Measurements from ENCODE around the gene NTM. TPM values are rescaled to one million over a fixed set of nuclear protein-coding genes. Genes with fewer than 3 reads are reported as not detected.

The NTM gene
- total RNA-seq, 2 donors from 2014 or later = not detected

DNA sequence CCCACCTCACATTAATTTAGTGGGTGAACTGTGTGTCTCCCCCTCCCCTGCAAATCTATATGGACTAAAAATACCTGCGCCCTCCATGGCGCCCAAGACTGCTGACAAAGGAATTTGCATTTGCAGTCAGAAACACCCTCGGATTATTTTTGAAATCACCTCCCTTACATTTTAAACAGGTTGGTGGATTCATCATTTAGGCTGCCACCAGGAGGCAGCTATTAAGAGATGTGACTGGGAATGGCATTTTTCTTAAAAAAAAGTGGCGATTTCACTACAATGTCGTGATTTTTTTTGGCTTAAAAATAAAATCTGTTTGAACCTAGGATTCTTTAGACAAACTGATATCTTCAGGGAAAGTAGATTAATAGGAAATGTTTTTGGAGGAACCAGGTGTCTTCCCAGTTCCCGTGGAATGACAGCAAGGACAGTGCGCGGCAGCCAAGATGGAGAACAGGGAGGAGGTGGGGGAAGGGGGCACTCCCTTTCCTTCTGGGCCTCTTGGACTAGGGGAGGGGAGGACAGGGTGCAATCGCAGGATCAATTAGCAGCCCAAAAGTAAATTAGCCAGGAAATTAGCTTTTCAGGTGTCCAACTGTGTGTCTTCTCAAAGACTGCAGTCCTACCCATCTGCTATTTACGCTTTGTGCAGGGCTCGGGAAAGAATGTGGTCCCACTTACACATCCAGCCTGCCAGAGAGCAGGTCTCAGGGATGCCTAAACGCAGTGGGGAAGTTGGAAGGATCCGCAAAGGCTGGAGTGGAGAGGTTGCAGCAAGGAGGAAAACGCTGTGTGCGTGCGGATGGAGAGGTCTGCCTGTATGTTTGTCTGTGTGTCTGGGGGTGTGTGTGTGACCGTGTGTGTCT lies 496.4 kb downstream of the NTM start:
- Histone ChIP-seq H3K36me3 (no peaks in the 10 kb centered on the region), H3K4me1 (ENCODE audit: control insufficient read depth in 1 of 2, low read depth in 2 of 2) (no peaks in the 10 kb centered on the region), H3K4me3 (no peak overlapping the region), H3K27me3 (replicated peaks; ENCODE audit: insufficient read depth) (no peaks in the 10 kb centered on the region), H3K27ac (no peak overlapping the region), H3K9me3 (no peaks in the 10 kb centered on the region)
- DNase-seq (ENCODE audit: low spot score) (no peak), ATAC-seq (ENCODE audit: insufficient number of reproducible peaks, low FRiP score, low read depth) (no peak)
- TF ChIP-seq, protein P1, sequence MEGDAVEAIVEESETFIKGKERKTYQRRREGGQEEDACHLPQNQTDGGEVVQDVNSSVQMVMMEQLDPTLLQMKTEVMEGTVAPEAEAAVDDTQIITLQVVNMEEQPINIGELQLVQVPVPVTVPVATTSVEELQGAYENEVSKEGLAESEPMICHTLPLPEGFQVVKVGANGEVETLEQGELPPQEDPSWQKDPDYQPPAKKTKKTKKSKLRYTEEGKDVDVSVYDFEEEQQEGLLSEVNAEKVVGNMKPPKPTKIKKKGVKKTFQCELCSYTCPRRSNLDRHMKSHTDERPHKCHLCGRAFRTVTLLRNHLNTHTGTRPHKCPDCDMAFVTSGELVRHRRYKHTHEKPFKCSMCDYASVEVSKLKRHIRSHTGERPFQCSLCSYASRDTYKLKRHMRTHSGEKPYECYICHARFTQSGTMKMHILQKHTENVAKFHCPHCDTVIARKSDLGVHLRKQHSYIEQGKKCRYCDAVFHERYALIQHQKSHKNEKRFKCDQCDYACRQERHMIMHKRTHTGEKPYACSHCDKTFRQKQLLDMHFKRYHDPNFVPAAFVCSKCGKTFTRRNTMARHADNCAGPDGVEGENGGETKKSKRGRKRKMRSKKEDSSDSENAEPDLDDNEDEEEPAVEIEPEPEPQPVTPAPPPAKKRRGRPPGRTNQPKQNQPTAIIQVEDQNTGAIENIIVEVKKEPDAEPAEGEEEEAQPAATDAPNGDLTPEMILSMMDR (IDR thresholded peaks at IDR 0.05) = no peak

DNA sequence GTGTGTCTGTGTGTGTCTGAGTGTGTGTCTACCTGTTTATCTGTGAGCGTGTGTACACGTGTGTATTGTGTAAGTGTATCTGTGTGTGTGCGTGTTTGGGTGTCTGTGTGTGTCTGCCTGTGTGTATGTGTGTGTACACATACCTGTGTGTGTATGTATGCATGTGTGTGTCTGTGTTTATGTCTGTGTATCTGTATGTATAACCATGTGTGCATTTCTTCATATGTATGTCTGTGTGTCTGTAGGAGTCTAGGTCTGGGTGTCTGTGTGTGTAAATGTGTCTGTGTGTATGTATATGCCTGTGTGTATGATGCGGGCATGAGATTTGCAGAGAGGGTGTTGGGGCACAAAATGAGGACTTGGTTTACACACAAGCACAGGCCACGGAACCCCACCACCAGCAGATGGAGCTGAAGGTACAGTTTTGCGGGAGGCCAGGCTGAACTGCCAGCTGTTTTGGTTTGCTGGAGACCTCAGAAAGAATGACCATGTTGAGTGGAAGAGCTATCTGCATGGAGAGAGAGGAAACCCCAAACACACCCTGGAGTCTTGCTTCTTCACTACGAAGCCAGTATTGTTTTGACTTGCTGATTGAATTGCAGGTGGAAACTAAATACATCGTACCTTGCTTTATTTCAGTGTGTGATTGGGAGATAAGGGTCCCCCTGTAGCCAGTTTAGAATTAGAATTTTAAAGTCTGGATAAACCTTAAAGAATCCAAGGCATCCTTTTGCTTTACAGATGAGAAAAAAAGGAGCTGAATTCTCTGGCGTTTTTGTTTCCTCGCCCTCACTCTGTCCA lies 497.2 kb downstream of the NTM start:
- no peak for ATAC-seq (ENCODE audit: insufficient number of reproducible peaks, low FRiP score, low read depth)
- Histone ChIP-seq H3K27ac (no peak overlapping the region), H3K4me3 (no peak overlapping the region), H3K27me3 (replicated peaks; ENCODE audit: insufficient read depth) (no peaks in the 10 kb centered on the region), H3K36me3 (no peaks in the 10 kb centered on the region), H3K4me1 (ENCODE audit: control insufficient read depth in 1 of 2, low read depth in 2 of 2) (no peaks in the 10 kb centered on the region), H3K9me3 (no peaks in the 10 kb centered on the region)
- DNase-seq (ENCODE audit: low spot score) = no peak
- TF ChIP-seq, protein P1 (IDR thresholded peaks at IDR 0.05) = no peak

DNA sequence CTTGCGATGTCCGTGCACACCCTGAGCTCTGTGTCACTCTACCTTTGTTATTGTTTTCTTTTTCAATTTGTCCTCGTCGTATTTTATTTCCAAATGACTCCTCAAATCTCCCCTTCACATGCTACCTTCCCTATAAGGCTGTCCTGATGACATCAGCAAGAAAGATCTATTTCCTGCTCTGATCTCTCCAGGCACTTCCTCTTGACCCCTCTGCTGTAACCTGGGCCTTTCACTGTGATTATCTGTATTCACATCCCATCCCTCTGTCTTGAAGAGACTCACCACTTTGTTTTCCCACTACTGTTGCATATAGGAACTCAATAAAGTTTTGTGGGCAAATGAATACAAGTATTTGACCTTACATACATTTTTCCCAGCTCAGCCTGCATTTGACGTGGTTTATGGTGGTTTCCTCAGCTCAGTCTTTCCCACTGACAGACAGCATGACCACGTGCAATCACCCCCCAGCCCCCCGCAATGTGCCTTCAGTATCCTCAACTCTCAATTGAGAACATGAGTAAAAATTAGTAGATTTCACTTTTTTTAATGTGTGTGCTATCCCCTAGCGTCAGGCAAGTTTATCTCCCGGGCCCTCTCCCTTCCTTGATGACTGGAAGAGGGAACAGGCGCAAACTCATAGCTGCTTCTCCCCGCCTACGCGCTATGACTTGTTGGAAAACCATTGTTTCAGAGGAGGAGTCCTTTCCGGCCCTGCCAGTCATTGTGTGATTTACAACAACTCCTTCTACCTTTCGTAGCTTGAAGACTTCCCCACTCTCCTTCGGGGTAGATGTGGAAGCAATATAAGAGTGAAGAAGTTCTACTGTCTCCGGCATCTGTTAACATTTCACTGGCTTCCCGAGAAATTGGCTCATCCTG lies 498.5 kb downstream of the NTM start:
- Histone ChIP-seq H3K9me3 (no peaks in the 10 kb centered on the region), H3K4me1 (ENCODE audit: control insufficient read depth in 1 of 2, low read depth in 2 of 2) (no peaks in the 10 kb centered on the region), H3K27ac (no peak overlapping the region), H3K4me3 (no peak overlapping the region), H3K27me3 (replicated peaks; ENCODE audit: insufficient read depth) (no peaks in the 10 kb centered on the region), H3K36me3 (no peaks in the 10 kb centered on the region)
- ATAC-seq (ENCODE audit: insufficient number of reproducible peaks, low FRiP score, low read depth) (no peak), DNase-seq (ENCODE audit: low spot score) (no peak)
- TF ChIP-seq, protein P1 (IDR thresholded peaks at IDR 0.05) = no peak

DNA sequence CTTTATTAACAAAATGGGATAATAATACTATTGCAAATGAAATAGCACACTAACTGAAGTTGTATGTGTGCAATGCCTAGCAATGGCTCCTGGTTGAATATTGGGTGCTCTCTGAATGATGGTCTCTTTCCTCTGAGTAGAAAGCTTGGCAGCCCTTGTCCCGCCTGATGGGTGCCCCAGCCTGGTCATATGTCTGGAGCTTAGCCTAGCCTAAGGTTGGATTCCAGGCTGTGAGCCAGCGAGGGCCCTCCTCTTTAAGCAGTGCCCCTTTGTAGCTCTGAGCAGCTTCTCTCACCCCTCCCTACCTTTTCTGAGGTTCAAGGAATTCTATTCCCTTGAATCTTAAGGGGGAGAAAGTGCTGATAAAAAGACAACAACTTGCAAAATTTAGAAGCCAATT lies 499.9 kb downstream of the NTM start:
- DNase-seq (ENCODE audit: low spot score) (no peak), ATAC-seq (ENCODE audit: insufficient number of reproducible peaks, low FRiP score, low read depth) (no peak)
- no peak overlapping the region for H3K27ac ChIP-seq
- TF ChIP-seq, protein P1 (IDR thresholded peaks at IDR 0.05) = no peak
- no peaks in the 10 kb centered on the region for H3K4me1 ChIP-seq (ENCODE audit: control insufficient read depth in 1 of 2, low read depth in 2 of 2)
- no peaks in the 10 kb centered on the region for H3K36me3 ChIP-seq
- H3K9me3 ChIP-seq = no peaks in the 10 kb centered on the region
- H3K27me3 ChIP-seq (replicated peaks; ENCODE audit: insufficient read depth) = no peaks in the 10 kb centered on the region
- no peak overlapping the region for H3K4me3 ChIP-seq
